ENCODE data around the gene DGLUCY.
A peak's percentile ranks its signal among the peaks of the same experiment; 100 is the strongest.
"Not testable (repeated sequence)": the region's sequence is repeated elsewhere in the genome, so short reads cannot be mapped to it uniquely, and the experiment has no call there.

DGLUCY gene

DNA sequence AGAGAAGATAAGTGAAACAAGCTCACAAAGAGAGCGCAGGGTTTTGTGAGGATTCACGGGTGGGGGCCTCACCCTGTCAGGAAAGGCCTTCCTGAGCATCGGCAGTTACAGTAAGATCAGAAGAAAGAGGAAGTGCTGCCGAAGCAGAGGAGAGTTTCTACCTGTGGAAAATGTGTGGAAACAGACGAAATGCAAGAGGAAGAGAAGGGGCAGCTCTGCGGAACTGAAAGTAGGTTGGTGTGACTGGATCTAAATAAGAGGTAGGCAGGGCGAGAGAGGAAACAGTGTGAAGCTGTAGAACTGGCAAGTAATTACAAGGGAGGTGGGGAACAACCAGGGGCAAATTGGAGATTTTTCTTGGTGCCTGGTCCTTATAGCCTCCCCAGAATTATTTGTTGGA is 128.0 kb downstream of the DGLUCY start:
- no peak for DNase-seq

- DNase-seq = no peak
Observed at GRCh38 chr14:91242635-91243034, 128.8 kb downstream of the DGLUCY start.

- no peak for DNase-seq
Observed at GRCh38 chr14:91243074-91243471, 129.2 kb downstream of the DGLUCY start.

- DNase-seq = peak; percentile 73
Observed at GRCh38 chr14:91244501-91244901, 130.6 kb downstream of the DGLUCY start, which contains the start of gene GPR68. GPR68 (minus strand) TSS chr14:91244704; CDS start chr14:91235050, 9,654 bp downstream.

GRCh38 chr14:91245029-91245428 is 131.2 kb downstream of the DGLUCY start:
- DNase-seq = no peak

DNA sequence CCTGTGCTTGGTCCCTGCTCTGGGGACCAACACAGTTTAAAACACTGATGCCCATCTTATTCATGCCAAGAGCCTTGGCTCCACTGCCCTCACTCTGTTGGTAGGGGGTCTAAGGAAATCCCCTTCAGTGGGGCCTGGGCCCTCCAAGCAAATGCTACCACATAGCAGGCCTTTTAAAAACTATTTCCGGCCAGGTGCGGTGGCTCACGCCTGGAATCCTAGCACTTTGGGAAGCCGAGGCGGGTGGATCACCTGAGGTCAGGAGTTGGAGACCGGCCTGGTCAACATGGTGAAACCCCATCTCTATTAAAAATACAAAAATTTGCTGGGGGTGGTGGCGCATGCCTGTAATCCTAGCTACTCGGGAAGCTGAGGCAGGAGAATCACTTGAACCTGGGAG is 131.7 kb downstream of the DGLUCY start:
- not testable (repeated sequence) for DNase-seq

- no peak for DNase-seq
Observed at GRCh38 chr14:91246051-91246852, 132.4 kb downstream of the DGLUCY start.

DNA sequence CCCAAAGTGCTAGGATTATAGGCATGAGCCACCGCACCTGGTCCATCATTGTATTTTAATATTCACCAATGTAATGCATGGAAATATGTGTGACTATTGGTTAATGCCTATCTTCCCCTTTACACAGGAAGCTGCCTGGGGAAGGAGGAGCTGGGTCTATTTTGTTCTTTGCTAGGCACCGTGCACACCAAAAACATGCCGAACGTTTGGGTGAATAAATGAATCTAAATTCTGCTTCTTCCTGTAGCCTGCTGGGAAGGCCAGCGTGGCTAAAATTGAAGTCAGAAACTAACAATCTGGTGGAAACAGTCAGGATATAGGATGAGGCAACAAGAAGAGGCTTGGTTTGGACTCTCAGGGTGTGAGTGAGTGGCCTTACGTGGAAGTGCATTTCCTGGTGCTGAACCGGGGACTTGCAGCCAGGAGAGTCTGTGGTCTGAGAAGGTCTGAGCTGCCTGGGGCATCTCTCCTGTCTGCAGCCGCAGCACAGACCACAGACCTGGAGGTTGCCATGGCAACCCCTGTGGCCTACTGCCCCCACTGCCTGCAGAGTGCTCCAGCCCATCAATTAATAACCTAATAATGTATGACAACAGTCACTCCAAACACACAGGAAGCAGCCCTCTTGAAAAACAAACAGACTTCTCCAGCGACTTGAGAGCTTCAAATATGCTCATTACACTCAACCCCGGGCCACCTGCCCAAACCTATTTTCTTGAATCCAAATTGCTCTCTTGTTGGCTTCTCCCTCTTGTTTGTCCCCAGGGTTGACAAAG is 136.2 kb downstream of the DGLUCY start:
- no peak for DNase-seq

DNA sequence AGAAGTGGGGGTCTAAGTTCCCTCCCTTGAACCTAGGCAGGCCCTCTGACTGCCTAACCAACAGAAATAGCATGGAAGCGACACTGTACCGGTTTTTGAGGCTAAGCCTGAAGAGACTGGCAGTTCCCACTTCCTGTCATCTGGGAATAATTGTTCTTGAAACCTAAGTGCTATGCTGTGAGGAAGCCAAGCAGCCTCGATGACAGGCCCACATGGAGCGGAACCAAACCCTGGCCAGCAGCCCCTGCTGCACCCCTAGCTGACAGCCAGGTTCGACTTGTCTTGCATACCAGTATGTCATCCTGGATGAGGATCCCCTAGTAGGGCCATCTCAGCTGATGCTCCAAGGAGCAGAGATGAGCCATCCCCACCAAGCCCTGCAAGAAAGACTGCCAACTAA is 137.0 kb downstream of the DGLUCY start:
- no peak for DNase-seq

DNA sequence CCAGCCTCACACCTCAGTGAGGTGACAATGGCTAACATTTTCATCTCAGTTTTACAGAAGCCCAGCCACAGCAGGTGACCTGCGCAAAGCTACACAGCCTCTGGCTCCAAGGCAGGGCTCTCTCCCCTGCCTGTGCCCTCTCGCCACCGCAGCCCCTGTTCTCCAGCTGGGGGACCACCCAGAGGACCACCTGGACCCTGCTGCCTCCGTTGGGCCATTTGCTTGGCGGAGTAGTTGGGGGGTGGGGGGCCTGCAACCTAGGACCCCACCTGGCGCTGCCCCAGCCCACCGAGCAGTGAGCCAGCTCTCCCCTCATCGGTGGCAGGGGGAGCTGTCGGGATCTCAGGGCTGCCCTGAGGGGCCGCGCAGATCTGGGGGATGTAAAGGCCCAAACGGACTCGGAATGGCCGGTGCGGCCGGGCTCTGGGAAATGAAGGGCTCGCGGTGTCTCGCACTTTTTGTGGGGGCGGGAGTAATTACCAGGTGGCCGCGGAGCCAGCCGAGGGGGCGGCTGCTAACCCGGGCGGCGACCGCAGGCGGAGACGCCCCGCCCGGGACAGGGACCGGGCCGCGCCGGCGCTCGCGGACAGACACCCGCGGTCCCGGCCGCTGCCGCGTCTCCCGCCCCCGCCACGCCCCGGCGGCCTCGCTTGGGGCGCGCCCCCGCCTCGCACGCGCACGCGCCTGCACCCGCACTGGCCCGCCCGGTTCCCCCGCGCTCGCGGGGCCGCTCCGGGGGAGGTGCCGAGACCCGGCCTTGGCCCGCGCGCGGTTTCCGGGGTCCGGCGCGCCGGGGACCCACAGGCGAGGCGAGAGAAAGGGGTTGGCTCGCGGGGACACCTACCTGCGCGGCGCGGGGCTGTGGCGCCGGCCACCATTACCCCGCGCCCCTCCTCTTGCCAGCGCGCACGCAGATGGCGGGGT is 139.3 kb downstream of the DGLUCY start:
- DNase-seq = peak; percentile 55

DNA sequence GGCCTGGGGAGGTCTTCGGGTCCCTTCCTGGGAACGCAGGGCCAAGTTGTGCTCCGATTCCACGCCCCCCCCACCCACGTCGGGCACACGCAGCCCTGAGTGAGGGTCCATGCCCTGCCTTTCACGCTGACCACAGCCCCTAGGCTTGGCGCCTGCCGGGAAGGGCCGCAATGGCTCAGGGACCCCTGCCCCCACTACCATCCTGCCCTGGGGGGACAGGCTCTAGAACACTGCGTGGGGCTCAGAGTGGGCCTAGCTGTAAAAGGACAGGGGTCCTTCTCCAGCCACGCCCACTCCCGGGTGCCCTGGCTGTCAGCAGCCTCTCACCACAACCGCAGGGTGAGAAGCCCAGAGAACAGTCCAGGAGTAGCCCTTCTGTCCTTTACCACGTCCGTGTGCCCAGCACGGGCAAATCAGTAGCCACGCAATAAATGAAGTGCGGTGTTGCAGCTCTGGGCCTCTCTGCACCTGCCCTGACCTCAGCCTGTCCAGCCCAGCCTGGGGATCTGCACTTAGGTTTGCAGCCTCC is 140.0 kb downstream of the DGLUCY start:
- DNase-seq = no peak

GRCh38 chr14:91254461-91254860 is 140.6 kb downstream of the DGLUCY start:
- no peak for DNase-seq

- no peak for DNase-seq
Observed at GRCh38 chr14:91255026-91255695, 141.3 kb downstream of the DGLUCY start.

- DNase-seq = no peak
Observed at GRCh38 chr14:91256661-91257060, 142.8 kb downstream of the DGLUCY start.

DNA sequence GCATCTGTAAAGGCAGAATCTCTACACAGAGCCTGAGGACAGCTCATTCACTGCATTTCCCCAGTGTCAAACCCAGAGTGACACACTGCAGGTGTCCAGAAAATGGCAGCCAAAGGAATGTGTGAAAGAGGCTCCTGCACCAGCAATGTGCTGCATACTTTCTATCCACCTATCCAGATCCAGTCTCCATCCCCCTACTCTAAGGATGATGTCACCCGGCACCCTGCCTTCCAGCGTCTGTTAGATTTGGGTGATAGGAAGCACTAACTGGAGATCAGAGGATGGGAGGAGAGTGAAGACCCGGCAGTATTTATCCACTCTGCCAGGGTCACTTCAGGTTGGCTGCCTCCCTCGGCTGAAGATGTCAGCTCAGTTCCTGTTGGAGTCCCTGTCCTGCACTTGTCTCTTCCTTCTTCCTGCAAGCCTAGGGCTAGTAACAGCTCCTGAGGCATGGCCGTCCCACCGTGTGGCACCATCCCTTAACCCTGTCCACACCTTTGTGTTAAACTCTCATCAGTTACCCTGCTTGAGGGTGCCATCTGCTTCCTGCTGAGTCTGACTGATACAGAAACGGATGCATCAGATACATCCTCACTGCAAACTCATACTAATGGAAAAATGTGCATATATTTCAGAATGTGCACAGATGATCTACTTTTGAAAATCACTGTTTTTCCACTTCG is 143.6 kb downstream of the DGLUCY start:
- DNase-seq = no peak

DNA sequence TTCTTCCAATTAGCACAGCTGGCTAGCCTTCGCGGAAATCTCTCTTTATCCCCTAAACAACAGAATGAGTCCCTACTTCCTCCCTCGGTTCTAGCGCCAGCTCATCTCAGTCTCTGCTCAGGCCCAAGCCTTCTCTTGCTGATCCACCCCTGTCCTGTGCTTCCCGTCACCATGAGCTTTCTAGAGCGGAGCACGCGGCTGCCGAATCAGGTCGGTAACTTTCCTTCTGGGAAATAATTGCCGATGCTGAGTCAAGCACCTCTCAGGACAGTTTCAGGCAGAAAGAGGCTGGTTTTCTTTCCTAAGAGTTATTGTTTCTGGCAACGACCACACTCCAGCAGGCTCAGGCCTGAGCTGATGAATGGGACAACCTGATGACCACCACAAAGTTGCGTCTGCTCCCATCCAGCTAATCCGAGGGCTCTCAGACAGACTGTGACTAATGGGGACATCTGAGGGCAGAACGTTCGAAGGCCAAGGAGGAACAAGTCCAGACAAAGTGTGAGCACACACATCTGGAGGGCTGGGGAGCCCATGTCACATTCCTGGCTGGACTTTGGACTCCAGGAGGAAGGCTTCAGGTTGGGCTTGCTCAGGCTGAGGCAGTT is 144.2 kb downstream of the DGLUCY start:
- DNase-seq = no peak

DNA sequence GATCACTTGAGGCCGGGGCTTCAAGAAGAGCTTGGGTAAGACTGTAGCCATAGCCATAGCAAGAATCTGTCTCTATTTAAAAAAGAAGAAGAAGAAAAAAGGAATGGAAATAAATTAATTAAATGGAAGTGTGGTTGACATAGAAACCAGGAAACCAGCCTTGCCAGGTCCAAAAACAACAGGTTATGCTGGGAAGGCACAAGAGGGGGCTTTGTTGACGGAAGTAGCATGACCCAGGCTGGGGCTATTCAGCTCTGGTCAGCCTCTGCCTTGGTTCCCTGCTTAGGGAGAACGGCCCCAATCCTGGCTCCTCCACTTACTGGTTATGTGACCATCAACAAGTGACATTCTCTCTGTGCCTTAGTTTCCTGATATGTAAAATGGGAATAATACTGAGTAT is 145.0 kb downstream of the DGLUCY start:
- DNase-seq = no peak

GRCh38 chr14:91261115-91261514 is 147.2 kb downstream of the DGLUCY start:
- DNase-seq = no peak

DNA sequence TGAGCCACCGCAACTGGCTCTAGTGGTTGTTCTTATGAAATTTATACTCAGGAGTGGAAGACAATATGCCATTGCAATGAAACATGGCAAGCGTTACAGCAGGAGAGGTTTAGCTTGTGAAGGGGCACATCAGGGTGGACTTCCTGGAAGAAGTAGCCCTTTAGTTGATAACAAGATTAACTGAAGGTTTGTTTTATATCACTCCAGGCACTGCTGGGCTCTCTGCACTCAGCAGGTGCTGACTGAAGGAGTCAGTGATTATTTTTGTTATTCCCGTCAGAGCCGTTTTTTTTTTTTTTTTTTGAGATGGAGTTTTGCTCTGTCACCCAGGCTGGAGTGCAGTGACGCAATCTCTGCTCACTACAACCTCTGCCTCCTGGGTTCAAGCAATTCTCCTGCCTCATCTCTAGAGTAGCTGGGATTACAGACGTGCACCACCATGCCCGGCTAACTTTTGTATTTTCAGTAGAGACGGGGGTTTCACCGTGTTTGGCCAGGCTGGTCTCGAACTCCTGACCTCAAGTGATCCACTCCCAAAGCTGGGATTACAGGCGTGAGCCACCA is 148.2 kb downstream of the DGLUCY start:
- no peak for DNase-seq

DNA sequence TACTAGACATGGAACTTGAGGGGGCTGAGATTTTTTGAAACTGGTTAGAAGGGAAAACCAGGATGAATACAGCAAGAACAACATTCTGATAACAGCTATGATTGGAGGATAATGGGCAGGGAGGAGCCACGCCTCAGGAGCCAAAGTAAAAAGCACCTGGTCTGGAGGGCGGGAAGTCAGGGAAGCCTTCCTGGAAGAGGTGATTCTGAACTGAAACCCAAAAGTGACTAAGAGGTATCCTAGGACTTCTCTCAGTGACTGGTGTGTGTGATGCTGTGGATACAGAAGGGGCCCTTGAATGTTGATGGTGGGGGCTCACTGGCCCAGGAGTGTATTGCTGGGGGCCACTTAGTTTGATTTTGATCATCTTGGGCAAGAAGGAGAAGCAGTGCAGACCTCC is 149.5 kb downstream of the DGLUCY start:
- no peak for DNase-seq

Data from femur (tissue), 1 donor.